ENCODE measurements around the gene ANXA2.
A peak's percentile ranks its signal among the peaks of the same experiment; 100 is the strongest.
"Not testable (repeated sequence)": the region's sequence is repeated elsewhere in the genome, so short reads cannot be mapped to it uniquely, and the experiment has no call there.

ANXA2 gene

DNA sequence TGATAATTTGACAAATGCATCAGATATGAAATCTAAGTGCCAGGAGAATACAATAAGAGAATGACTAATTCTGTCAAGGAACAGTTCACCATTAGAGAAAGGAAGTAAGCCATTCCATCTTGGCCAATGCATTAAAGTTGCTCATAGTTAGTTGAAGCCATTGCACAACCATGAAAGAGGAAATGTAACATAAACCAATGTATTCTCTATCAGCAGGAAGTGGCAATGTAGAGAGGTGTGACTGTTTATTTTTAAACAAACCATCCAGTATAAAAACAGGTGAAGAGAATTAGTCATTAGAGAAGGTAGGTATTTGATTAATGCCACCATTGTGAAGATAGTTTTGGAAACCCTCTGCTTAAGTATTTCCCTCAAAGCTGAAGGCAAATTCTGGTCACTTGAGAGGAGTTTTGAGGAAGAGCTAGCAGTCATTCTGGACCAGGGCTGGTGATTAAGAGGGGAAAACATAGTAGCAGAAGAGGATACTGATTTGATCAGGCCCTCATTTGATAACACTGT is 10.7 kb upstream of the ANXA2 start:
- DNase-seq = peak; percentile 91

DNA sequence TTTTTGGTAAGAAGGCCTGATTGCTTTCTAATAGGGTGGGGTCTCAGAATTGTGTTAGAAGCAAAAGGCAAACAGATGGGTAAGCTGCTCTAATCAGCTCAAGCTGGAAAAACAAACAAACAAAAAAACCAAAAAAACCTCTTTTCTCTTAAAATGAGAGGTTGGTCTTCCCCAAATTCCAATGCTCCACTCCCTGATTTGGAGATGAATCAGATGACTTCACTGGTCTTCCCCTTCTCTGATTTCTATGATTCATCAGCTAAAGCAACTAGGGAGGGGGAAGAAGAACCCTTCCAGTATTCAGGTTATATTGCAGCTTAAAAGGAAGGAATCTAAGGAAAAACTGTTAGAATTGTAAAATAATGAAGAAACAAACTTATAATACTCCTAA is 9.6 kb upstream of the ANXA2 start:
- peak; percentile 72 for DNase-seq

DNA sequence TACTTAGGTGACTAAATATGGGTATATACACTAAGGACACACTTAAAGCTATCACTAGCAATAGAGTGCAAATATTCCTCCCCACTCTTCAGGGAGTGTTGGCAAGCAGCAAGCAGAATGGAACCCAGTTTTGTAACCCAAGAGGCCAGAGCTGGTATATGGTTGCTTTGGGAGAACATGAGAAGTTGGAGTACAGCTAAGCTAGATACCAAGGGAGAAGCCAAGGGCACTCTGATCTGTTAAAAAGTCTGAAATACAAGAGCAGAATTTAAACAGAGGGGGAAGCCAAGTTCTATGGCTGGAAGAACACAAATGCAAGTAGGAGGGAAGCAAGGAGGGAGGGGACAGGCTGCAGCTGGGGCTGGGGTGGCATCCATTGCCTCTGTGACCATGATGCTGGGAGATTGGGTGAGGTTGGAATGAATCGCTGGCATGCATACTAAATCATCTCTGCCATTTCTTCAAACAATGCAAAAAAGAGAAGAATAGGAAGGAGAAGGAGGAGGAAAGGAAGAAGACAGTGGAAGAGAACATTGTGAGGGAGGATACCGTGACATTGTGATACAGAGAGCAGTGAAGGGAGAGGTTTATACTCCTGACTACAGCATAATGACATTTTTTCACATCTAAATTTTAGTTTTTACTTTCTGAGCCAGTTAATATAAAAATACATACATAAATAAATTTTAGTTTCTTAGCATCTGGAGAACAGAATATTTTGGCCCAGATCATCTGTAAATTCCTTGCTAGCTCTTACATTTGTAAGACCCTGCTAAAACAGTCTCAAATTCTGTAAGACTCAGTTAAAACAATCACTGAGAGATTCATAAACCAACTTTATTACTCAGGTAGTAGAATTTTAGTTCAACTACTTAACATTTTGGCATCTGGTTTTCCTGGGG is 9.0 kb upstream of the ANXA2 start:
- no peak for DNase-seq

DNA sequence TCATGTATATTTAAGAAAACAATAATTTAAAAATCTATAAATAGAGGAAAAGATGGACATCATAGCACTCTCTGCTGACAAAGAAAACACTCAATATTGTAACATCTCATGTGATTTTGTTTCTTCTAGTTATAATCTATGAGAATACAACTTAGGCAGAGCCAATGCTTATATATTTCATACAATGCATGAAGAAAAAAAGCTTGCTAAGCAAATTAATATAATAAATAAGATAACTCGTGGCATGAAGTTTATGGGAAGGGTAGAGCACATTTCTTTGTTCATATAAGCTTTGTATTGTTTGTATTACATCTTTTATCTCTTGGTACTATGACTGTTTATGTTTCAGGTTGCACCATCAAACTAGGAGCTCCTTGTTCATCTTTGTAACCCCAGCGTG is 7.6 kb upstream of the ANXA2 start:
- DNase-seq = no peak

- DNase-seq = not testable (repeated sequence)
Observed at GRCh38 chr15:60404351-60404750, 6.6 kb upstream of the ANXA2 start.

DNA sequence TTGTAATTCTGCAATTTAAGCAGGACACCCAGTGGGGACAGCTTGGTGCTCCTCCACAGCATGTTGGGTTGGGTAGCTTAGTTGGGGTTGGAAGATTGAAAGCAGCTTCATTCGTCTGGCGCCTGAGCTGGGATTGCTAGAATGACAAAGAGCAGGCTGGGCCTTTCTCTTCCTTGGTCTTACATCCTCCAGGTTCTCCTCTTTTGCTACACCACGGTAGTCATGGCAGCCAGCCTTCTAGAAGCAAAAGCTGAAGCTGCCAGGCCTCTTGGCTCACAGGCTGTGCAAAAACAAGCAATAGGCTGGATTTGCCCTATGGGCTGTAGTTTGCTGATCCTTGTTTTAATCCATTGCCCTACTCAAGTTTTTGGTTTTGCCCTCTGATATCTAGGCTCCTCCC is 3.2 kb upstream of the ANXA2 start:
- no peak for DNase-seq

DNA sequence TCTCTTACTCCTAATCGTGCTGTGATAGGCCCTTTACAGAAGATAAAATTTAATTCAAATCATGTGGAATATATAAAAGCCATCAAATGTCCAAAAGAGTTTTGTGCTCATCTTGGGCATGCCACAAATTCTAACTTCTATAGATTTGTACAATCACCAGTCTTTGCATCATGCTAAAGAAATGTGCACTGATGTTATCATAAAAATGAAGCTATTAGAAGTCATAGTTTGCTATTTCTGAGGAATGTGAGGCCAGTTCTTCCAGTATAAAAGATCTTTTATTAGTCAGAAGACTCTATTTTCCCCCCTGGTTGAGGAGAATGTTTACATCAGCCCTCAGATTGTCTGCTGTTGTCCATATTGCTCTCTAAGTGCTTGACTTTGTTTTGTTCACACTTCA is 2.1 kb upstream of the ANXA2 start:
- DNase-seq = no peak

DNA sequence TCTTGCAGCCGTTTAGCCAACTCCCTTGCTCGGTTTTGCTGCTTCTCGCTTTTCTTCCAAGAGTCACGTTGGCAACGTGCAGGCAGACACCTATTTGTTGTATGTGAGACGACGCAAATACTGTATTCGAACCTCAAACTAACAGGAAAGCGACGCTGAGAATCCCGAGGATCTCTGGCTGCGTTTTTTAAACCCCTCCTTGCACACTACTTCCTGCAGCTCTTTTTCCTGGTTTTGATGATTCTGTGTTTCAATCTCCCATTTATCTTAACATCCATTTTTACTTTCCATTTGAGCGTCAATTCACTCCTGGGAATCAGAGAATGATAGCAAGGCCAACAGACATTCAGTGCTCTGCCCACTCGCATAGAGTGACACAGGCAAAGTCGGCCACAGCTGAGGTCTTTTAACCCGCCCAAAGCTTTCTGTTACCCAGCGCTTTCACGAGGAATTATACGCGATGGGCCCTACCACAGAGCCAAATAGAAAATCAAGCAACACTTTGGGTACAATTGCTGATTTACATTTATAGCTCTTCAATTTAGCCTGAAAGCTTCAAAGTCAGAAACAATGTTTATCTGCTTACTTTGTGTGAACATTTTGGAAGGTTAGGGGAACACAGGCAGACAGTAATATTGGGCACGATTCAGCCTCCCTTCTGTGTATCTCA is 1.6 kb upstream of the ANXA2 start:
- DNase-seq = no peak

DNA sequence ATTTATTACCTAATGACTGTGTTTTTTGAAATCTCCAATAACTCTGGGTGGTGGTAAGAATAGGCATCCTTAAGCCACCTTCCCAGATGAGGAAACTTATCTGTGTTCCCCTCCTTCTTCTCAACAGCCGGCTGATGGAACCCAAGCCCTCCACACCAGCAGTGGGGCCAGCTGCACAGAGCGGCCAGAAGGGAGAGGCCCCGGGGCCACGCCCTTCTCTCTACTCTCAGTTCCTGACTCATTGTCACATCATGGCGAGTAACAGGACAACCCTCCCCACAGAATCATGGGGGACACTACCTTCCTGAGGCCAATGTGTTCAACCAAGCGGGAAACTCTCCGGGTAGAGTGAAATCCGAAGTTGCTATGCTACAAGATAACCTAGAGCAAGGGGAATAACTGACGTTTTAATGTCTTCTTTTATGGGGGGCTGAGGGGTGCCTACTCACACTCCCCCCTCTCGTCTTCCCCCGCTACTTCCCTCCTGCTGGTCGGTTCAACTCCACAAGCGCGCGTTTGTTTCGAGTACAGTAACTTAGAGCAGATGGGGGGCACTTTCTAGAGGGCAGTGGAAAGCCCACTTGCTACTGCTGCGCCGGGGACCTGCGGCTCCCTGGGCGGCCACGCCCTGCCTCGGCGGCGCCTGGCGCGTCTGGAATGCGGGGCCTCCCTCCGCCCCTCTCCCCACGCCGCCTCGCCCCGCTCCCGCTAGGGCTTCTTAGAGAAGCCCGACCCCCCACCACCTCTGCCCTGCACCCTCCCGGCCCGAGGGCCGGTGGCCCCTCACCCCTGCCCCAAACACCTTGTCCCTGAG is 621 bp downstream of the ANXA2 start:
- peak; percentile 89 for DNase-seq

DNA sequence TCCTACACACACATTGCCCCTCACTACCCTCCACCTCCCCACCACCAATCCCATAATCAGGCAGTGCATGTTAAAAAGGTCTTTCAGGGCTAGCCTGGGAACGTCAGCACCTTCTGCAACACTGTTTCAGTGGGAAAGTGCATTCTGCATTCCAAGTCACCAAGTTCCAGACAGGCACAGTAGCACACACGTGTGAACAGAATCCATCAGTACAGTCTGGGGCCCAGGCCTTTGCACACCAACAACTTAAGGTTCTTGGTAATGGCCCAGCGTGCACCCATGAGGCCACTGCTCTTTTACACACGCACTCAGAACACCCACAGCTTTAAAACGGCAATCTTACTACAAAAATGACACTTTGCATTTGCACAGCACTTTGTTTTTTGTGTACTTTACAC is 1.2 kb downstream of the ANXA2 start:
- no peak for DNase-seq

DNA sequence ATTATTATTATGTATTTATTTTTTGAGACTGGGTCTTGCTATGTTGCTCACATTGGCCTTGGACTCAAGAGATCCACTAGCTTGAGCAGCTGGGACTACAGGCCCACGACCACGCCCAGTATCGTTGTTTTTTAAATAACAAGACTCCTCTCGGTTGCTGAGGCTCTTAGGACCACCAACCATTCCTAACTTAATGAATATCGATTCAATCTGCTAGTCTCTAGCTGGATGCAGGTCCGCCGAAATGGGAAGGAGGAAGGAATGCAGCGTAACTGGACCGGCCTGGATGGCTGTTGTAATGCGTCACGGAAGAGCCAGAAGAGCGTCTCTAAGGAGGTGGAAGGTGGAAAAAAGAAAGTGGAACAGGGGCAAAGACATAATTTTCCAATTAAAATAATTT is 1.7 kb downstream of the ANXA2 start:
- peak; percentile 18 for DNase-seq

- DNase-seq = peak; percentile 50
Observed at GRCh38 chr15:60395276-60396011, 2.3 kb downstream of the ANXA2 start.

DNA sequence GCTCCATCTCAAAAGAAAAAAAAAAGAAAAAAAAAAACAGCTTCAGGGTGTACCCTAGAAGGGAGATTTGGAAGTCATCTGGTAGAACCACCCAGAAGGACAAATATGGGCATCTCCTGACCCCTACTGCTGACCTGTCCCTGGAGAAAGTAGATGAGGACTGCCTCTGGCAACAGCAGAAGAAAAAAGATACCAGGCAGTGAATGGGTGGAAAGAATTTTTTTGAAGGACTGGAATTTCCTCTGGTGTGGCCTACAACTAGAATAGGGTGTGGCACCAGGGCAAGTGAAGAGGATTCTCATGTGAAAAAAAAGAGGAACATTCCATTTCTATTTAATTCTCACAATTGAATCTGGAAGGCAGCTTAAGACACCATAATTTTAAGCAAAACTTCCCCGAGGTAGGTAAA is 3.1 kb downstream of the ANXA2 start:
- DNase-seq = peak; percentile 63

DNA sequence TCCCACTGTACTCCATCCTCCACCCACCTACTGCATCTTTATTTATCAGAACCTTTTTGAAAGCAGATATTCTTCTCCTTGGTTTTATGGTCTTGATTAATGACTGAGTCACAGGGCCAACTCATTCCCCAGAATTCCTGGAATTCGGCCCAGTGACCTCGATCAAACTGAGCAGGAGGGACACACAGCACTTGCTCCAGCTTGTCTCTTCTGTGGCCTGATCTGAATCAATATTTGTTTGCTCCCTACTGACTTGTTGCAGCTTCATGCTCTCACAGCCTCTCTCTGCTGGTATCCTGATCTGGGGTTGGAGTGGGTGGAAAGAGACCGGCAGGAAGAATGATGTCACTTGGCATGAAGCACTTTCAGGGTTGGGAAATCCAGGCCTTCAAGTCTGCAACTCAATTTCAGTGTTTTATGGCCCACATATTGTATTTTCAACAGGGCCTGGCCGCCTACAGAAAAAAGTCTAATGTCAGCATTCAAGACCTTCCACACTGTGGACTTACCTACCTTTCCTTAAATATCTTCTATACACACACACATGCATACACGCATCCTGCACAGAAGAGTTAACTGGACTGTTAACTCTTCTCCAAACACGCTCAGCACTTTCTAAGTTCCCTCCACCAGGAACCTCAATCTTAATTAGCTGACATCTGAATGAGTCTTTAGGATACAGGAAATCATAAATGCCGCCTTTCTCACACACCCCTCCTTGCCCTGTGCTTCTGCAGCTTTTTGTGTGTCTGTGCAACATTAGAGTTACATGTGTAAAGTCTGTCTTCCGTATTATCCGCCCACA is 4.6 kb downstream of the ANXA2 start:
- peak; percentile 90 for DNase-seq

DNA sequence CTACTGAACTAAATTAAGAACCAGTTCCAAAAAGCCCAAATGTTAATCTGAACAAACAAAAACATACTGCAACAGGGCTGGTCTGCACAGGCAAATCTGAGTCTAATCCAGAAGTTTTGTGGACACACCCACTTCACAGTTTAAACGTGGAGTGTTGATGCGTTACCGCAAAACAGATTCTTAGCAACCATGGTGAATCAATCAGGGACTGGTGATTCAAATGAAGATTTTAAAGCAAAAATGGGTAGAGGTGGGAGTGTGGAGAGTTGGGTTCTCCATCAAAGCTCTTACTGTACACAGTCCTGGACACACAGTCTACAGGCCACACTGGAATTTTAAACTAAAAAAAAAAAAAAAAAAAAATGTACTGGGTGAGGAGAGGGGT is 5.2 kb downstream of the ANXA2 start:
- DNase-seq = peak; percentile 48

DNA sequence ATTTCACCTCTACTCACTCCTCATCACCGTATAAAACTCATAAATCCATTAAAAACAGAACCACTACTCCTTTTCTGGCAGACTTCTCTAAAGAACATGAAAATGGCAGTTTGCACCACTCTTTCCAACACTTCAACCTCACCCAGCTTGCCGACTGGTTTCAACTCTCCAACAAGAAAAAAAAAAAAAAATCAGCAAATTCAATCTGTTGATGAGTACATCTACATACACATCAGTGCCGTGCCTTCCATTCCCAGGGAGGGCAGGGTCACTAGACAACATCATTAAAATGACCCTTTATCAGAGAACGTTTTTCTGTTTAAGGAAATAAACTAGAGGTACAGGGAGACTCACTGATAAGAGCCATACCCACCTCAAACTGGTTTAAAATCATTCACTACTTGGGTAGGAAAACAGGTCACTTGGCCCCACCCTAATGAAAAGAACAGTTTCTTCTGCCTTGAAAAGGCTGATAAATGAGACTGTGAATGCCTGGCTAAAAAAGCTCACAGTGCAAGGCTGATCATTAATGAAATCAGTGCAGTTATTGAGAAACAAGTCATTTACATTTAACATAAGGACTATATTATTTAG is 6.0 kb downstream of the ANXA2 start:
- DNase-seq = no peak

GRCh38 chr15:60390871-60391501 is 6.8 kb downstream of the ANXA2 start:
- DNase-seq = peak; percentile 84

- DNase-seq = no peak
Observed at GRCh38 chr15:60390231-60390630, 7.6 kb downstream of the ANXA2 start.

DNA sequence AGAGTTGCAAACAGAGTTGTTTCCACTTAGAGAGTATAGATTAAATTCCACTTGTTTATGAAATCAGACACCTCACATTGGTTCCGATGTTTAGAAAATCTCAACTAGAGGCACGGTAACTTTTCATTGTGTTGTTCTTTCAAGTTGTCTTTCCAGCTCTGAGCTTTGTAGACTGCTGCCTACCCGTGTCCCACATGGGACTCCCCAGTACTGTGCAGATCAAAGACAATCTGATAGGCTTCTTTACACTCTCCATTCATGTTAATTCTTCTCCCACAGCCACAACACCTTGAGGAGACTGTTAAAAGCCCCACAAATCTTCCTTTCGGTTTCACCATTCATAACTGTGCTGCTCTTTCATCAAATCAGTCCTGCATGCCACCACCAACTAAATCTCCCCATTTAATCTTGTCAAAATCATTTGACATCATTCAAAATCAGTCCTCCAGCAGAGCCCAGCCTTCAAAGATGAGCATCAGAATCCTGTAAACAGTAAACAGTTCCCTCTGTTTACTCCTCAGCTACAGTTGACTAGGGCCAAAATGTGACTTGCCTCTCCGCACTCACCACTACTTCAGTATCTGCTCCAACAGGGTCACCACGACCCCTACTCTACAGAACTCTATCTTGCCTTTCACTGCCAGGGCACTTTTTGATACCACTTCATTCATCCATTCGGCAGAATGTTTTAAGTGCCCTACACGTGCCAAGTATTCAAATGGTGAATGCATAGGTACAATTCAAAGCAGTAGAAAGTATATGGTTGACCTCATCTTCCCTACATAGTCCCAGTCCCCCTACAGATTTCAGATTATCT is 8.3 kb downstream of the ANXA2 start:
- no peak for DNase-seq

DNA sequence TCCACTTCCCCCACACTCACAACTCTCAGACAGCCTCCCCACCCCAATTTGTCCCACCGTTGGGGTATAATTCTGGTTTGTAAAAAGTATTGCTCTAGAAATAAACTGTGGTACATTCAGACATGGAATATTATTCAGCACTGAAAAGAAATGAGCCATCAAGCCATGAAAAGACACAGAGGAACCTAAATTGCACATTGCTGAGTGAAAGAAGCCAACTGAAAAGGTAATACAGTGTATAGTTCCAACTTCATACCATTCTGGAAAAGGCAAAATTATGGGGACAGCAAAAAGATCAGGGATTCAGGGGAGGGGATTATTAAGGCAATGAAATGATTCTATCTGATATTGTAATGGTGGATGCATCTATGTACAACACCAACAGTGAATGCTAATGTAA is 10.5 kb downstream of the ANXA2 start:
- no peak for DNase-seq

All from suppressor macrophage treated with lipopolysaccharide for 4 hours (primary cell).